Progenitor cell of endocrine pancreas (in vitro differentiated cells): ENCODE measurements around the gene ACBD7. TPM values are rescaled to one million over a fixed set of nuclear protein-coding genes. Genes with fewer than 3 reads are reported as not detected.

Experiments
- DNase-seq: peaks from one replicate; pipeline ENCODE4 v3.0.0; 2021; ENCODE audit warnings: low spot score; ENCODE audit not compliant: unreplicated experiment
- H3K27ac Mint-ChIP-seq: 2 replicates; pipeline ENCODE4 v1.8.0; 2021; ENCODE audit warnings: mild to moderate bottlenecking, moderate library complexity, mixed read lengths
- H3K27me3 Mint-ChIP-seq: 2 replicates; pipeline ENCODE4 v1.8.0; 2021; ENCODE audit warnings: mixed read lengths
- H3K36me3 Mint-ChIP-seq: 2 replicates; pipeline ENCODE4 v1.8.0; 2022; ENCODE audit warnings: mixed read lengths; ENCODE audit not compliant: insufficient read depth
- H3K4me1 Mint-ChIP-seq: 2 replicates; pipeline ENCODE4 v1.8.0; 2021; ENCODE audit warnings: low read depth, mixed read lengths
- H3K4me3 Mint-ChIP-seq: 2 replicates; pipeline ENCODE4 v1.8.0; 2021; ENCODE audit warnings: low read depth, mild to moderate bottlenecking, moderate library complexity, mixed read lengths
- H3K9me3 Mint-ChIP-seq: 2 replicates; pipeline ENCODE4 v1.8.0; 2021; ENCODE audit warnings: low read depth, mixed read lengths
- CTCF ChIP-seq: fragments of 200-600 bp; sonication (generic); IDR thresholded peaks from one replicate; pipeline ENCODE4 v1.5.0; 2021; ENCODE audit warnings: antibody characterized with exemption, mild to moderate bottlenecking; ENCODE audit not compliant: unreplicated experiment
- total RNA-seq: library from RNA; stranded (reverse); gene quantifications from 2 replicates; pipeline ENCODE4 v1.2.1, GENCODE V29; 2021

Gene ACBD7
- total RNA-seq, 1 donor from 2014 or later = 10.7 TPM

GRCh38 chr10:15060638-15061037 is 27.9 kb downstream of the ACBD7 start:
- no peak for DNase-seq
- TF ChIP-seq CTCF = no peak
- Mint-ChIP-seq H3K9me3 (peaks cover 17% of the 10 kb centered on the region), H3K4me3 (no peak overlapping the region), H3K27me3 (no peaks in the 10 kb centered on the region), H3K27ac (no peak overlapping the region), H3K4me1 (no peaks in the 10 kb centered on the region), H3K36me3 (peaks cover 9% of the 10 kb centered on the region)

GRCh38 chr10:15059914-15060313 is 28.7 kb downstream of the ACBD7 start:
- no peak for DNase-seq
- Mint-ChIP-seq H3K9me3 (peaks cover 10% of the 10 kb centered on the region), H3K27me3 (no peaks in the 10 kb centered on the region), H3K27ac (no peak overlapping the region), H3K4me3 (no peak overlapping the region), H3K4me1 (no peaks in the 10 kb centered on the region), H3K36me3 (peaks cover 9% of the 10 kb centered on the region)
- no peak for TF ChIP-seq CTCF

GRCh38 chr10:15058689-15059088 is 29.9 kb downstream of the ACBD7 start:
- no peaks in the 10 kb centered on the region for H3K27me3 Mint-ChIP-seq
- H3K36me3 Mint-ChIP-seq = peaks cover 7% of the 10 kb centered on the region
- H3K4me1 Mint-ChIP-seq = no peaks in the 10 kb centered on the region
- no peak overlapping the region for H3K27ac Mint-ChIP-seq
- no peak for TF ChIP-seq CTCF
- DNase-seq = no peak
- H3K4me3 Mint-ChIP-seq = no peak overlapping the region
- H3K9me3 Mint-ChIP-seq = peaks cover 15% of the 10 kb centered on the region

- H3K4me3 Mint-ChIP-seq = no peak overlapping the region
- H3K36me3 Mint-ChIP-seq = no peaks in the 10 kb centered on the region
- no peaks in the 10 kb centered on the region for H3K27me3 Mint-ChIP-seq
- TF ChIP-seq CTCF = no peak
- H3K9me3 Mint-ChIP-seq = peaks cover 5% of the 10 kb centered on the region
- H3K4me1 Mint-ChIP-seq = no peaks in the 10 kb centered on the region
- no peak for DNase-seq
- no peak overlapping the region for H3K27ac Mint-ChIP-seq
Measured at GRCh38 chr10:15053061-15053460, 35.5 kb downstream of the ACBD7 start.

GRCh38 chr10:15052121-15052520 is 36.5 kb downstream of the ACBD7 start:
- Mint-ChIP-seq H3K36me3 (no peaks in the 10 kb centered on the region), H3K4me3 (no peak overlapping the region), H3K27me3 (no peaks in the 10 kb centered on the region), H3K27ac (no peak overlapping the region), H3K9me3 (peaks cover 5% of the 10 kb centered on the region), H3K4me1 (no peaks in the 10 kb centered on the region)
- no peak for DNase-seq
- TF ChIP-seq CTCF = no peak
